ENCODE data around the gene BLNK.
A peak's percentile ranks its signal among the peaks of the same experiment; 100 is the strongest.

Gene BLNK

DNA sequence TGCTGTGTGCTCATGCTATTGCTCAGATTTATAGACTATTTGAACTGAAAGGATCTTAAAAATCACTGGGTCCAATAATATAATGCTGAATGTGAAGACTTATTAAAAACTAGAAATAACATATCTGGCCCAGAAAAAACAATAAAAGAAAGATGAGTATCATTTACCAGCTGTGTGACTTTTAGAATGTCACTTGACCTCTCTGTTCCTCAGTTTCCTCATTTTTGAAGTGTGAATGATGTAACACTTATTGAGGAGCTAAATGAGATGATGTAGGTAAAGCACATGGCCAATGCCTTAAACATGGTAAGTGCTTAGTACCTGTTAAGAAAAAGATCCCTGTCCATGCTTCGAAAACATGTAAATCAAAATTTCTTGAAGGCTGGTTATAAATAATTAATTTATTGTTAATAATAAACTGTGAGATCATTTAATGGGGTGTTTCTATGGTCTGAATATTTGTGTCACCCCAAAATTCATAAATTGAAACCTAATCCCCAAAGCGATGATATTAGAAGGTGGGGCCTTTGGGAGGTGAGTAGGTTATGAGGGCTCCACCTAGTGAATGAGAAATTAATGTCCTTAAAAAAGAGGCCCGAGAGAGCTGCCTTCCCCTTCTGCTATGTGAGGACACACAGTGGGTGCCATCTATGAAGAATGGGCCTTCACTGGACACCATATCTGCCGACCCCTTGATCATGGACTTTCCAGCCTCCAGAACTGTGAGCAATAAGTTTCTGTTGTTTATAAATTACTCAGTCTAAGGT lies 45.9 kb upstream of the BLNK start:
- Histone ChIP-seq H3K27ac (ENCODE audit: extremely low read depth, low read depth, low read length) (no peak overlapping the region), H3K4me1 (ENCODE audit: control insufficient read depth, insufficient read depth, low read length) (no peaks in the 10 kb centered on the region), H3K4me3 (ENCODE audit: low read depth, low read length) (no peak overlapping the region), H3K9me3 (ENCODE audit: control insufficient read depth, insufficient read depth, low read depth, low read length) (no peaks in the 10 kb centered on the region), H3K36me3 (ENCODE audit: control insufficient read depth in 2 of 2, insufficient read depth in 1 of 2, low read length in 2 of 2) (no peaks in the 10 kb centered on the region)
- CTCF ChIA-PET, result interaction anchor here (0.7 to 1.2 kb wide), 4 partner anchors 9 to 87 kb away, joined by 3 to 4 read pairs (median 3); no protein-coding TSS in a partner anchor
- POLR2A ChIA-PET, result no interaction called here
- TF ChIP-seq ZNF510 (tag by site-specific recombination; IDR thresholded peaks at IDR 0.05; ENCODE audit: insufficient replicate concordance) (no peak), GLIS1 (tag by site-specific recombination; IDR thresholded peaks at IDR 0.05) (no peak), ZNF768 (tag by site-specific recombination; IDR thresholded peaks at IDR 0.05) (peak; percentile 72; the same call in 1 of the 2 replicates), ZNF211 (tag by site-specific recombination; IDR thresholded peaks at IDR 0.05; ENCODE audit: low read depth) (no peak), HOXD13 (CRISPR knock-in tag; IDR thresholded peaks at IDR 0.05; ENCODE audit: borderline replicate concordance) (no peak)

GRCh38 chr10:96313344-96313743 lies 42.0 kb upstream of the BLNK start:
- Histone ChIP-seq H3K9me3 (ENCODE audit: control insufficient read depth, insufficient read depth, low read depth, low read length) (no peaks in the 10 kb centered on the region), H3K4me1 (ENCODE audit: control insufficient read depth, insufficient read depth, low read length) (no peaks in the 10 kb centered on the region), H3K27ac (ENCODE audit: extremely low read depth, low read depth, low read length) (no peak overlapping the region), H3K4me3 (ENCODE audit: low read depth, low read length) (no peak overlapping the region), H3K36me3 (ENCODE audit: control insufficient read depth in 2 of 2, insufficient read depth in 1 of 2, low read length in 2 of 2) (no peaks in the 10 kb centered on the region)
- TF ChIP-seq ZNF791 (tag by site-specific recombination; IDR thresholded peaks at IDR 0.05) (no peak), ZNF677 (tag by site-specific recombination; IDR thresholded peaks at IDR 0.05) (no peak), IKZF3 (tag by site-specific recombination; IDR thresholded peaks at IDR 0.05) (no peak), ZNF433 (tag by site-specific recombination; IDR thresholded peaks at IDR 0.05; ENCODE audit: low read depth) (no peak), ZNF423 (tag by site-specific recombination; IDR thresholded peaks at IDR 0.05) (no peak), ZNF211 (tag by site-specific recombination; IDR thresholded peaks at IDR 0.05; ENCODE audit: low read depth) (no peak), ZNF239 (tag by site-specific recombination; IDR thresholded peaks at IDR 0.05) (no peak), KLF16 (tag by site-specific recombination; IDR thresholded peaks at IDR 0.05) (no peak), ZNF473 (tag by site-specific recombination; IDR thresholded peaks at IDR 0.05) (no peak), ZNF610 (tag by site-specific recombination; IDR thresholded peaks at IDR 0.05; ENCODE audit: borderline replicate concordance) (no peak), GLIS2 (tag by site-specific recombination; IDR thresholded peaks at IDR 0.05) (no peak), ZXDB (tag by site-specific recombination; IDR thresholded peaks at IDR 0.05) (no peak), ZNF169 (tag by site-specific recombination; IDR thresholded peaks at IDR 0.05) (no peak), ZNF10 (tag by site-specific recombination; IDR thresholded peaks at IDR 0.05) (no peak), ZBTB11 (tag by site-specific recombination; conservative IDR thresholded peaks at IDR 0.05; ENCODE audit: low read depth) (no peak), ZNF585B (tag by site-specific recombination; IDR thresholded peaks at IDR 0.05) (no peak)
- TF ChIP-seq, protein P1, sequence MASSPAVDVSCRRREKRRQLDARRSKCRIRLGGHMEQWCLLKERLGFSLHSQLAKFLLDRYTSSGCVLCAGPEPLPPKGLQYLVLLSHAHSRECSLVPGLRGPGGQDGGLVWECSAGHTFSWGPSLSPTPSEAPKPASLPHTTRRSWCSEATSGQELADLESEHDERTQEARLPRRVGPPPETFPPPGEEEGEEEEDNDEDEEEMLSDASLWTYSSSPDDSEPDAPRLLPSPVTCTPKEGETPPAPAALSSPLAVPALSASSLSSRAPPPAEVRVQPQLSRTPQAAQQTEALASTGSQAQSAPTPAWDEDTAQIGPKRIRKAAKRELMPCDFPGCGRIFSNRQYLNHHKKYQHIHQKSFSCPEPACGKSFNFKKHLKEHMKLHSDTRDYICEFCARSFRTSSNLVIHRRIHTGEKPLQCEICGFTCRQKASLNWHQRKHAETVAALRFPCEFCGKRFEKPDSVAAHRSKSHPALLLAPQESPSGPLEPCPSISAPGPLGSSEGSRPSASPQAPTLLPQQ (tag by site-specific recombination; IDR thresholded peaks at IDR 0.05), result no peak
- CTCF ChIA-PET, result interaction anchor here (0.7 to 1.0 kb wide), 2 partner anchors 21 to 296 kb away, joined by 5 to 6 read pairs; no protein-coding TSS in a partner anchor
- POLR2A ChIA-PET, result no interaction called here

All from HEK293 (cell line).